Measurements from ENCODE around the gene KCP. TPM values are rescaled to one million over a fixed set of nuclear protein-coding genes. Genes with fewer than 3 reads are reported as not detected.

The KCP gene
- total RNA-seq, 1 donor from 2014 or later = 1.5 TPM

- no peak for TF ChIP-seq CTCF (IDR thresholded peaks at IDR 0.05)
- no peaks in the 10 kb centered on the region for H3K9me3 Mint-ChIP-seq (ENCODE audit: low read depth)
- peaks cover 18% of the 10 kb centered on the region for H3K27me3 Mint-ChIP-seq (ENCODE audit: low read depth)
- no peak overlapping the region for H3K27ac Mint-ChIP-seq (ENCODE audit: unreplicated experiment)
- H3K4me3 Mint-ChIP-seq (ENCODE audit: unreplicated experiment) = no peak overlapping the region
- H3K4me1 Mint-ChIP-seq (ENCODE audit: low read depth) = peaks cover 5% of the 10 kb centered on the region
- H3K36me3 Mint-ChIP-seq (ENCODE audit: low read depth) = no peaks in the 10 kb centered on the region
- no peak for DNase-seq (ENCODE audit: low spot score)
Measured at GRCh38 chr7:128933180-128933891, 22.8 kb upstream of the KCP start.

- DNase-seq (ENCODE audit: low spot score) = no peak
- Mint-ChIP-seq H3K9me3 (ENCODE audit: low read depth) (no peaks in the 10 kb centered on the region), H3K36me3 (ENCODE audit: low read depth) (no peaks in the 10 kb centered on the region), H3K4me1 (ENCODE audit: low read depth) (peaks cover 4% of the 10 kb centered on the region), H3K4me3 (ENCODE audit: unreplicated experiment) (no peak overlapping the region), H3K27ac (ENCODE audit: unreplicated experiment) (no peak overlapping the region), H3K27me3 (ENCODE audit: low read depth) (peaks cover 17% of the 10 kb centered on the region)
- TF ChIP-seq CTCF (IDR thresholded peaks at IDR 0.05) = no peak
Measured at GRCh38 chr7:128932862-128933179, 22.3 kb upstream of the KCP start.

- no peaks in the 10 kb centered on the region for H3K9me3 Mint-ChIP-seq (ENCODE audit: low read depth)
- no peak for DNase-seq (ENCODE audit: low spot score)
- H3K4me3 Mint-ChIP-seq (ENCODE audit: unreplicated experiment) = no peak overlapping the region
- peaks cover 15% of the 10 kb centered on the region for H3K27me3 Mint-ChIP-seq (ENCODE audit: low read depth)
- H3K4me1 Mint-ChIP-seq (ENCODE audit: low read depth) = peaks cover 3% of the 10 kb centered on the region
- no peak overlapping the region for H3K27ac Mint-ChIP-seq (ENCODE audit: unreplicated experiment)
- no peak for TF ChIP-seq CTCF (IDR thresholded peaks at IDR 0.05)
- H3K36me3 Mint-ChIP-seq (ENCODE audit: low read depth) = no peaks in the 10 kb centered on the region
Measured at GRCh38 chr7:128931965-128932861, 21.7 kb upstream of the KCP start.

- Mint-ChIP-seq H3K27me3 (ENCODE audit: low read depth) (peaks cover 10% of the 10 kb centered on the region), H3K4me3 (ENCODE audit: unreplicated experiment) (no peak overlapping the region), H3K27ac (ENCODE audit: unreplicated experiment) (no peak overlapping the region), H3K4me1 (ENCODE audit: low read depth) (no peaks in the 10 kb centered on the region), H3K36me3 (ENCODE audit: low read depth) (no peaks in the 10 kb centered on the region), H3K9me3 (ENCODE audit: low read depth) (no peaks in the 10 kb centered on the region)
- TF ChIP-seq CTCF (IDR thresholded peaks at IDR 0.05) = no peak
- DNase-seq (ENCODE audit: low spot score) = no peak
Measured at GRCh38 chr7:128931190-128931798, 20.8 kb upstream of the KCP start.

All from chondrocyte (in vitro differentiated cells).